ENCODE results near the gene PBX1.

PBX1 gene

GRCh38 chr1:164792410-164793004 is 233.5 kb downstream of the PBX1 start:
- TF ChIP-seq TAF1 (IDR thresholded peaks at IDR 0.05; ENCODE audit: borderline replicate concordance, insufficient read depth, low read length) (no peak), SIN3A (IDR thresholded peaks at IDR 0.05; ENCODE audit: borderline replicate concordance, insufficient read depth, low read length) (no peak), POLR2AphosphoS5 (IDR thresholded peaks at IDR 0.05; ENCODE audit: low read depth, low read length) (no peak), FOXP2 (optimal IDR thresholded peaks at IDR 0.05; ENCODE audit: borderline replicate concordance, extremely low read depth, extremely low read length, insufficient read depth) (no peak)
- TF ChIP-seq, protein P1, sequence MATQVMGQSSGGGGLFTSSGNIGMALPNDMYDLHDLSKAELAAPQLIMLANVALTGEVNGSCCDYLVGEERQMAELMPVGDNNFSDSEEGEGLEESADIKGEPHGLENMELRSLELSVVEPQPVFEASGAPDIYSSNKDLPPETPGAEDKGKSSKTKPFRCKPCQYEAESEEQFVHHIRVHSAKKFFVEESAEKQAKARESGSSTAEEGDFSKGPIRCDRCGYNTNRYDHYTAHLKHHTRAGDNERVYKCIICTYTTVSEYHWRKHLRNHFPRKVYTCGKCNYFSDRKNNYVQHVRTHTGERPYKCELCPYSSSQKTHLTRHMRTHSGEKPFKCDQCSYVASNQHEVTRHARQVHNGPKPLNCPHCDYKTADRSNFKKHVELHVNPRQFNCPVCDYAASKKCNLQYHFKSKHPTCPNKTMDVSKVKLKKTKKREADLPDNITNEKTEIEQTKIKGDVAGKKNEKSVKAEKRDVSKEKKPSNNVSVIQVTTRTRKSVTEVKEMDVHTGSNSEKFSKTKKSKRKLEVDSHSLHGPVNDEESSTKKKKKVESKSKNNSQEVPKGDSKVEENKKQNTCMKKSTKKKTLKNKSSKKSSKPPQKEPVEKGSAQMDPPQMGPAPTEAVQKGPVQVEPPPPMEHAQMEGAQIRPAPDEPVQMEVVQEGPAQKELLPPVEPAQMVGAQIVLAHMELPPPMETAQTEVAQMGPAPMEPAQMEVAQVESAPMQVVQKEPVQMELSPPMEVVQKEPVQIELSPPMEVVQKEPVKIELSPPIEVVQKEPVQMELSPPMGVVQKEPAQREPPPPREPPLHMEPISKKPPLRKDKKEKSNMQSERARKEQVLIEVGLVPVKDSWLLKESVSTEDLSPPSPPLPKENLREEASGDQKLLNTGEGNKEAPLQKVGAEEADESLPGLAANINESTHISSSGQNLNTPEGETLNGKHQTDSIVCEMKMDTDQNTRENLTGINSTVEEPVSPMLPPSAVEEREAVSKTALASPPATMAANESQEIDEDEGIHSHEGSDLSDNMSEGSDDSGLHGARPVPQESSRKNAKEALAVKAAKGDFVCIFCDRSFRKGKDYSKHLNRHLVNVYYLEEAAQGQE (IDR thresholded peaks at IDR 0.05; ENCODE audit: insufficient read depth in 1 of 2, low read depth in 2 of 2, low read length in 2 of 2) = no peak

DNA sequence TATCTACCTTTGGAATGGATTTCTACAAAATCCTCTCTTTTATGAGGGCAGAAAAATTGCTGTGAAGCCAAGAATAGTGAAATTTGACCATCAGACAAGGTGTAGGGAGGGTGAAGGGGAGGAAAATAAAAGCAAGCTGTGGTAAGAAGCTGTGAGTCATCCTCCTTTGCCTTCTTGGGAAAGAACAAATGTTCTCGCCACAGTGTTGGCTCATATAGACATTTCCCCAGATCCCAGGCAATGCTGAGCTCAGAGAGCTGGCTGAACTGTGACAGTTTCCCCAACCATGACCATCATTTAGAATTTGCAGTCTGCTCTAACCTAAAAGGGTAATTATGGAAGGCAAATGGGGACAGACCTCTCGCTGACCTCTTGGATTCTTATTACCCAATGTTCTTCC is 235.4 kb downstream of the PBX1 start:
- TF ChIP-seq, protein P1 (IDR thresholded peaks at IDR 0.05; ENCODE audit: insufficient read depth in 1 of 2, low read depth in 2 of 2, low read length in 2 of 2) = no peak
- TF ChIP-seq POLR2AphosphoS5 (IDR thresholded peaks at IDR 0.05; ENCODE audit: low read depth, low read length) = no peak
- TF ChIP-seq FOXP2 (optimal IDR thresholded peaks at IDR 0.05; ENCODE audit: borderline replicate concordance, extremely low read depth, extremely low read length, insufficient read depth) = no peak
- TF ChIP-seq TAF1 (IDR thresholded peaks at IDR 0.05; ENCODE audit: borderline replicate concordance, insufficient read depth, low read length) = no peak
- no peak for TF ChIP-seq SIN3A (IDR thresholded peaks at IDR 0.05; ENCODE audit: borderline replicate concordance, insufficient read depth, low read length)

- TF ChIP-seq SIN3A (IDR thresholded peaks at IDR 0.05; ENCODE audit: borderline replicate concordance, insufficient read depth, low read length) (no peak), FOXP2 (optimal IDR thresholded peaks at IDR 0.05; ENCODE audit: borderline replicate concordance, extremely low read depth, extremely low read length, insufficient read depth) (no peak), TAF1 (IDR thresholded peaks at IDR 0.05; ENCODE audit: borderline replicate concordance, insufficient read depth, low read length) (no peak), POLR2AphosphoS5 (IDR thresholded peaks at IDR 0.05; ENCODE audit: low read depth, low read length) (no peak)
- TF ChIP-seq, protein P1 (IDR thresholded peaks at IDR 0.05; ENCODE audit: insufficient read depth in 1 of 2, low read depth in 2 of 2, low read length in 2 of 2) = no peak
Observed at GRCh38 chr1:164796916-164797315, 237.9 kb downstream of the PBX1 start.

- TF ChIP-seq, protein P1 (IDR thresholded peaks at IDR 0.05; ENCODE audit: insufficient read depth in 1 of 2, low read depth in 2 of 2, low read length in 2 of 2) = no peak
- TF ChIP-seq FOXP2 (optimal IDR thresholded peaks at IDR 0.05; ENCODE audit: borderline replicate concordance, extremely low read depth, extremely low read length, insufficient read depth) (no peak), POLR2AphosphoS5 (IDR thresholded peaks at IDR 0.05; ENCODE audit: low read depth, low read length) (no peak)
Observed at GRCh38 chr1:164801246-164801731, 242.3 kb downstream of the PBX1 start.
